Stromal cell of bone marrow (primary cell): Measurements from ENCODE around the gene SPRR2D.
"Not testable (repeated sequence)": the region's sequence is repeated elsewhere in the genome, so short reads cannot be mapped to it uniquely, and the experiment has no call there.

Source experiments
- DNase-seq: peaks from one replicate; pipeline ENCODE4 v3.0.0-alpha.2; 2012; ENCODE audit warnings: low read depth

Gene SPRR2D

GRCh38 chr1:153011235-153011758 lies 29.6 kb downstream of the SPRR2D start:
- DNase-seq: not testable (repeated sequence)

GRCh38 chr1:153001382-153001781 lies 39.5 kb downstream of the SPRR2D start, which contains the start of gene SPRR3:
Gene SPRR3 (plus strand): TSS chr1:153001749. CDS start chr1:153003021, 1,272 bp downstream.
- no peak for DNase-seq

- DNase-seq: no peak
Observed at GRCh38 chr1:153000294-153000693, 40.6 kb downstream of the SPRR2D start.

GRCh38 chr1:152999818-153000217 lies 41.1 kb downstream of the SPRR2D start:
- no peak for DNase-seq

GRCh38 chr1:152998476-152998875 lies 42.4 kb downstream of the SPRR2D start:
- no peak for DNase-seq

- DNase-seq: no peak
Observed at GRCh38 chr1:152997901-152998300, 43.0 kb downstream of the SPRR2D start.

GRCh38 chr1:152996633-152997400 lies 44.1 kb downstream of the SPRR2D start:
- no peak for DNase-seq

- no peak for DNase-seq
Observed at GRCh38 chr1:152995842-152996241, 45.1 kb downstream of the SPRR2D start.

GRCh38 chr1:152993186-152993585 lies 47.7 kb downstream of the SPRR2D start:
- DNase-seq: no peak
